Heart left ventricle (tissue), 16 donors: Measurements from ENCODE around the gene ERH. TPM values are rescaled to one million over a fixed set of nuclear protein-coding genes. Genes with fewer than 3 reads are reported as not detected.

Experiments used
- ATAC-seq, 4 donors: fragments of 200-7000 bp; cut with Tn5 transposase; one replicate each; pipeline ENCODE4 v1.9.1; 2020 to 2022; ENCODE audit warnings: moderate library complexity in 4 of 4, mild to moderate bottlenecking in 3 of 4, moderate number of reproducible peaks in 1 of 4
- DNase-seq, 5 donors: peaks; one replicate each; pipeline ENCODE4 v3.0.0-alpha.2; 2020
- H3K27ac ChIP-seq, 12 donors: fragments of 200-600 bp; sonication (generic) in 4 of 12; one replicate each; pipeline versions ENCODE4 v1.5.0 to v1.8.0; 2016 to 2022; ENCODE audit warnings: mild to moderate bottlenecking in 2 of 12
- H3K27me3 ChIP-seq, 9 donors: fragments of 200-600 bp; sonication (generic) in 2 of 9; one replicate each; pipeline versions ENCODE4 v1.5.1 to v1.8.0; 2016 to 2022; ENCODE audit warnings: mild to moderate bottlenecking in 3 of 9
- H3K36me3 ChIP-seq, 9 donors: fragments of 200-600 bp; sonication (generic) in 2 of 9; one replicate each; pipeline versions ENCODE4 v1.5.0 to v1.8.0; 2018 to 2022; ENCODE audit warnings: mild to moderate bottlenecking in 2 of 9
- H3K4me1 ChIP-seq, 12 donors: fragments of 200-600 bp; sonication (generic) in 4 of 12; one replicate each; pipeline versions ENCODE4 v1.5.0 to v1.8.0; 2016 to 2022; ENCODE audit warnings: mild to moderate bottlenecking in 3 of 12
- H3K4me3 ChIP-seq, 12 donors: fragments of 200-600 bp; sonication (generic) in 4 of 12; one replicate each; pipeline versions ENCODE4 v1.5.0 to v1.8.0; 2017 to 2022; ENCODE audit warnings: mild to moderate bottlenecking in 9 of 12, moderate library complexity in 4 of 12
- H3K9me3 ChIP-seq, 12 donors: fragments of 200-600 bp; sonication (generic) in 4 of 12; one replicate each; pipeline versions ENCODE4 v1.5.0 to v1.8.0; 2016 to 2022; ENCODE audit warnings: mild to moderate bottlenecking in 1 of 12
- CTCF ChIP-seq, 12 donors: fragments of 200-600 bp; sonication (generic) in 4 of 12; IDR thresholded peaks; one replicate each; pipeline versions ENCODE4 v1.5.0 to v1.8.0; 2018 to 2022; ENCODE audit warnings: antibody characterized with exemption in 12 of 12, mild to moderate bottlenecking in 5 of 12
- POLR2A ChIP-seq, 2 donors: fragments of 450-650 bp; IDR thresholded peaks; one replicate each; pipeline ENCODE4 v1.6.1; 2017; ENCODE audit warnings: antibody characterized with exemption in 2 of 2, mild to moderate bottlenecking in 2 of 2, moderate library complexity in 2 of 2
- WGBS, 4 donors: extraction: QIAGEN DNeasy Blood & Tissue Kit in 2 of 4; methylation state at CpG; one replicate each; pipeline versions ENCODE4 v1.1.5 to v1.1.7; 2013 to 2018; 5-methylcytosine and 5-hydroxymethylcytosine counted together
- intact Hi-C, 10 donors: fragments of 100-400 bp; cut with DNase I; formaldehyde crosslinking; loops; one replicate each; pipeline versions ENCODE4 v1.11.1 to v1.14.2; 2022
- polyA plus RNA-seq, 2 donors: library from polyadenylated mRNA; stranded (reverse); fragments of 200-250 nt; gene quantifications; one replicate each; pipeline ENCODE4 v1.2.3, GENCODE V29; 2013
- total RNA-seq, 9 donors: library from RNA; depleted of rRNA in 2 of 9; stranded (reverse); fragments of >200 nt in 2 of 9; fragmentation: NEBNext Ultra II Directional in 3 of 9; extraction: Animal tissue kit (Norgen Biotek cat#: 25700) in 3 of 9; gene quantifications; one replicate each; pipeline versions ENCODE4 v1.1.0 to v1.2.4, GENCODE V29; 2016 to 2023
- donor health status: ischemic (EF 13 %, LVEDD 7.1; RV severe dilation, severe dysfunction).
- donor health status: healthy with polysubstance abuse.
- donor health status: DM: no; HTN: yes; CAD: no.
- donor health status: DM: no; HTN: no; CAD: no.
- donor health status: ischemic (EF 25% LVEDD 6.9; RV normal size, moderate dysfunction).
- donor health status: ischemic (EF 25% LVEDD 5.7; RV mildly dilated, moderate dysfunction).
- donor health status: healthy.
- donor health status: DM: yes; HTN: yes; CAD: no.
- donor health status: ischemic (EF 35%, LVEDD 5.7; RV mildly dilated, moderate dysfunction).
- donor health status: nonischemic (EF 11% LVEDD 7.7; RV severe dilation, severe dysfunction).
- donor health status: DM: yes; HTN: yes; CAD: no.
- donor health status: PGD.
- donor health status: ischemic (EF 29% LVEDD 5.4; RV normal size, mild dysfunction).
- donor health status: nonischemic (EF 23%, LVEDD 6.1; RV moderate dilation, normal function).

ERH gene
- total and polyA plus RNA-seq, 11 donors: 44.3 to 147 (median 128) TPM

GRCh38 chr14:69351911-69352310 is 46.2 kb downstream of the ERH start:
- Histone ChIP-seq H3K9me3 (no peaks in the 10 kb centered on the region), H3K27me3 (no peaks in the 10 kb centered on the region), H3K27ac (no peak overlapping the region), H3K4me3 (no peak overlapping the region), H3K4me1 (peaks cover 0 to 23% (median 11%) of the 10 kb centered on the region in 12 donors), H3K36me3 (peaks cover 0 to 38% (median 21%) of the 10 kb centered on the region in 9 donors)
- ATAC-seq (no peak), DNase-seq (no peak)
- WGBS, 4 donors: 69 to 91% (median 87%) methylated on average over 5 of the region's 5 CpGs
- TF ChIP-seq CTCF (IDR thresholded peaks at IDR 0.05) (no peak), POLR2A (IDR thresholded peaks at IDR 0.05) (no peak)
- intact Hi-C loops: loop anchor here in 1 of 10 donors (5.0 kb wide), 1 partner anchor 95 kb away; no protein-coding TSS in a partner anchor

- ATAC-seq: no peak
- DNase-seq: no peak
- intact Hi-C loops: loop anchor here in 1 of 10 donors (5.0 kb wide), 1 partner anchor 94 kb away; no protein-coding TSS in a partner anchor
- peaks cover 0 to 23% (median 11%) of the 10 kb centered on the region in 12 donors for H3K4me1 ChIP-seq
- H3K27ac ChIP-seq: no peak overlapping the region
- no peaks in the 10 kb centered on the region for H3K9me3 ChIP-seq
- H3K27me3 ChIP-seq: no peaks in the 10 kb centered on the region
- TF ChIP-seq POLR2A (IDR thresholded peaks at IDR 0.05) (no peak), CTCF (IDR thresholded peaks at IDR 0.05) (no peak)
- H3K36me3 ChIP-seq: peaks cover 0 to 39% (median 21%) of the 10 kb centered on the region in 9 donors
- H3K4me3 ChIP-seq: no peak overlapping the region
- WGBS, 4 donors: 68 to 80% (median 75%) methylated on average over 3 of the region's 3 CpGs
These were observed 46.7 kb downstream of the ERH start for GRCh38 chr14:69351385-69351784.

DNA sequence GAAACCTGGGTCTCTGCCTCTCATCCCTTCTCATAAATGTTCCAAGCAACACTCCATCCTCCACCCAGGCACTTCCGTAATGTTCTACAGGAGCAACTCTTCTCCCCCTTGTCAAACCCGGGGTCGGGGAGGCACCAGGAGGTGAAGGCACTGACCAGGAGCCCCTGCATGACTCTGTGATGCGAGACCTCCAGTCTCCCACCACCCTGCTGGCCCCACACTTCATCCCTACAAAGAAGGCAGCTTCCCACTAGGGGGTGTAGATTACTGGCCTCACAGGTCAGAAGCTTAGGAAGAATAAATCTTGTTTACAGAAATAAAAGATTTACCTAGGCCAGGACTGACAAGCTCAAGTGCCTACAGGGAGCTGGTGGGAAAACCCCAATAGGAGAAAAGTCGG is 47.2 kb downstream of the ERH start:
- Histone ChIP-seq H3K36me3 (peaks cover 0 to 39% (median 21%) of the 10 kb centered on the region in 9 donors), H3K27ac (no peak overlapping the region), H3K4me3 (no peak overlapping the region), H3K4me1 (peaks cover 0 to 23% (median 6%) of the 10 kb centered on the region in 12 donors), H3K9me3 (no peaks in the 10 kb centered on the region), H3K27me3 (no peaks in the 10 kb centered on the region)
- 74 to 81% (median 78%) methylated on average over 5 of the region's 5 CpGs for WGBS, 4 donors
- TF ChIP-seq CTCF (IDR thresholded peaks at IDR 0.05) (no peak), POLR2A (IDR thresholded peaks at IDR 0.05) (no peak)
- intact Hi-C loops: loop anchor here in 1 of 10 donors (5.0 kb wide), 1 partner anchor 94 kb away; no protein-coding TSS in a partner anchor
- DNase-seq: no peak
- no peak for ATAC-seq

DNA sequence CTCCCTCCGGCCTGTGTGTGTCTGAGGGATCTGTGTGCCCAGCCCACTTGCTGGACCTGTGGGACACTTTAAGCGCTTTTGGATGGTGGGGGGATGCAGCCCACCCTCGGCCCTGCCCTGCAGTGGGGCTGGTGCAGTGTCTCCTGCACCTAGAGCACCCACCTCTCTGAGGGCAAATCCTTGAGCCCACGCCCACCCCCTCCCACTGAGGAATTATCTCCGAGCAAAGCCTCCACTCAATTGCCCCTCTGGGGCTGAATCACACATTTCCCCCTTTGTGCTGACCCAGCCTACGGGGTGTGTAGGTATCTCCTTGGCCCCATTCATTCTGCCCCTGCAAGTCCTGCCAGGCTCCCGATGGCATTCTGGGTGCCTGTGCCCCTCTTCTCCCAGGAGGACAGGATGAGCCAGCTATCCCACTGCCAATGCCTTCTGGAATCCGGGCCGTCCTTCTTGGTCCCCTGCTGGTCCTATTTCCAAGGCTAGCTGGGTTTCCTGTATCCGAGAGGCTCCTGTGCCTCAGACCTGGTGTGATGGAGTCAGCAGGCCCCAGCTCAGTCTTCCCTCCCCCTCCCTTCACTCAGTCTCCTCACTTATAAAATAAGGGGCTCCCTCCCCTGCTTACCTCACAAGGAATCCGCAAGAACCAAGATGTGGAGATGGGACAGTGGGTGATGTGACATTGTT is 48.9 kb downstream of the ERH start:
- DNase-seq (no peak), ATAC-seq (no peak)
- Histone ChIP-seq H3K27ac (no peak overlapping the region), H3K4me1 (peaks cover 0 to 11% (median 0%) of the 10 kb centered on the region in 12 donors), H3K9me3 (no peaks in the 10 kb centered on the region), H3K27me3 (no peaks in the 10 kb centered on the region), H3K4me3 (no peak overlapping the region), H3K36me3 (peaks cover 0 to 39% (median 21%) of the 10 kb centered on the region in 9 donors)
- intact Hi-C loops: loop anchor here in 5 of 10 donors (5.0 to 10.0 kb wide), 4 partner anchors 84 to 107 kb away; partner anchors contain the start of gene GALNT16 (in 3 of the 5)
- TF ChIP-seq CTCF (IDR thresholded peaks at IDR 0.05) (no peak), POLR2A (IDR thresholded peaks at IDR 0.05) (no peak)
- 78 to 92% (median 86%) methylated on average over 10 to 11 of the region's 11 CpGs for WGBS, 4 donors
